IMR-90 (cell line): ENCODE measurements around the gene CYP26B1. TPM values are rescaled to one million over a fixed set of nuclear protein-coding genes. Genes with fewer than 3 reads are reported as not detected.

Experiments
- ATAC-seq: fragments of 200-7000 bp; cut with Tn5 transposase; 2 replicates; pipeline ENCODE4 v1.9.1; 2020; ENCODE audit warnings: low read depth, mild to moderate bottlenecking, moderate library complexity
- BruUV-seq: library from RNA; stranded (reverse); fragments of 400-500 nt; replicated peaks from 2 replicates; lab custom pipeline; 2021; lab: Mats Ljungman, UMichigan
- CTCF ChIA-PET: fragments of 300-600 bp; formaldehyde crosslinking; extraction: SDS; loops from one replicate; lab custom pipeline; 2021; ENCODE audit warnings: antibody characterized with exemption; lab: Yijun Ruan, JAX
- POLR2A ChIA-PET: fragments of 300-600 bp; sonication (Branson Sonifier 250); formaldehyde crosslinking; loops from one replicate; lab custom pipeline; 2022; ENCODE audit warnings: antibody characterized with exemption; ENCODE audit not compliant: unreplicated experiment; lab: Charles Lee
- DNase-seq: peaks from one replicate; pipeline ENCODE4 v3.0.0; 2013
- H2AFZ ChIP-seq: replicated peaks from 2 replicates; pipeline ENCODE3; 2013; ENCODE audit warnings: low read length, mild to moderate bottlenecking; ENCODE audit not compliant: poor library complexity
- H2AK5ac ChIP-seq: 2 replicates; pipeline ENCODE4 v1.6.1; 2013; ENCODE audit warnings: low read depth, low read length, inconsistent platforms
- H2AK9ac ChIP-seq: replicated peaks from 2 replicates; pipeline ENCODE3; 2013; ENCODE audit warnings: mild to moderate bottlenecking, low read depth, low read length, moderate library complexity; ENCODE audit not compliant: poor library complexity
- H2BK120ac ChIP-seq: 2 replicates; pipeline ENCODE4 v1.6.1; 2013; ENCODE audit warnings: low read depth, low read length, inconsistent platforms
- H2BK15ac ChIP-seq: 3 replicates; pipeline ENCODE4 v1.6.1; 2013; ENCODE audit warnings: low read depth, low read length, inconsistent platforms
- H2BK20ac ChIP-seq: 2 replicates; pipeline ENCODE4 v1.6.1; 2013; ENCODE audit warnings: low read depth, mild to moderate bottlenecking, inconsistent platforms, low read length, moderate library complexity
- H2BK5ac ChIP-seq: 2 replicates; pipeline ENCODE4 v1.6.1; 2013; ENCODE audit warnings: mild to moderate bottlenecking, low read depth, low read length, inconsistent platforms; ENCODE audit not compliant: poor library complexity, severe bottlenecking
- H3K14ac ChIP-seq: replicated peaks from 2 replicates; pipeline ENCODE4 v1.6.1; 2013; ENCODE audit warnings: low read depth, low read length, inconsistent platforms
- H3K18ac ChIP-seq: 2 replicates; pipeline ENCODE4 v1.6.1; 2013; ENCODE audit warnings: low read depth, low read length, control low read depth
- H3K23ac ChIP-seq: 2 replicates; pipeline ENCODE4 v1.6.1; 2013; ENCODE audit warnings: low read depth, low read length, inconsistent platforms
- H3K27ac ChIP-seq: 2 replicates; pipeline ENCODE4 v1.5.1; 2013; ENCODE audit warnings: mild to moderate bottlenecking, control low read depth, low read length; ENCODE audit not compliant: insufficient read depth
- H3K27me3 ChIP-seq: 2 replicates; pipeline ENCODE4 v1.6.1; 2013; ENCODE audit warnings: low read length; ENCODE audit not compliant: control insufficient read depth, insufficient read depth
- H3K36me3 ChIP-seq: 2 replicates; pipeline ENCODE4 v1.6.1; 2013; ENCODE audit warnings: low read length, mixed read lengths; ENCODE audit not compliant: control insufficient read depth, insufficient read depth
- H3K4ac ChIP-seq: 2 replicates; pipeline ENCODE4 v1.6.1; 2013; ENCODE audit warnings: low read depth, low read length, inconsistent platforms
- H3K4me1 ChIP-seq: 2 replicates; pipeline ENCODE4 v1.6.1; 2013; ENCODE audit warnings: low read length, mixed read lengths; ENCODE audit not compliant: control insufficient read depth, insufficient read depth
- H3K4me2 ChIP-seq: 2 replicates; pipeline ENCODE4 v1.6.1; 2013; ENCODE audit warnings: low read depth, mild to moderate bottlenecking, control low read depth, low read length, moderate library complexity
- H3K4me3 ChIP-seq: 2 replicates; pipeline ENCODE4 v1.5.1; 2013; ENCODE audit warnings: low read depth, mild to moderate bottlenecking, control low read depth, low read length, moderate library complexity; ENCODE audit not compliant: insufficient read depth
- H3K56ac ChIP-seq: 2 replicates; pipeline ENCODE4 v1.6.1; 2013; ENCODE audit warnings: low read length, inconsistent platforms; ENCODE audit not compliant: insufficient read depth; ENCODE audit errors: extremely low read depth
- H3K79me1 ChIP-seq, 2 experiments: 2 replicates each; pipeline ENCODE4 v1.6.1; 2013; ENCODE audit warnings: low read length in 2 of 2, inconsistent platforms in 1 of 2, low read depth in 1 of 2
- H3K9ac ChIP-seq: 2 replicates; pipeline ENCODE4 v1.6.1; 2013; ENCODE audit warnings: low read depth, low read length, control low read depth
- H3K9me1 ChIP-seq: 2 replicates; pipeline ENCODE4 v1.6.1; 2013; ENCODE audit warnings: low read length, inconsistent platforms; ENCODE audit not compliant: insufficient read depth
- H3K9me3 ChIP-seq: 2 replicates; pipeline ENCODE4 v1.6.1; 2013; ENCODE audit warnings: low read length; ENCODE audit not compliant: control insufficient read depth, insufficient read depth
- H4K20me1 ChIP-seq: 2 replicates; pipeline ENCODE4 v1.6.1; 2013; ENCODE audit warnings: low read length, inconsistent platforms; ENCODE audit not compliant: insufficient read depth
- H4K5ac ChIP-seq: 2 replicates; pipeline ENCODE4 v1.6.1; 2013; ENCODE audit warnings: mild to moderate bottlenecking, low read depth, low read length, control low read depth
- H4K8ac ChIP-seq, 2 experiments: 2 replicates each; pipeline ENCODE4 v1.6.1; 2013; ENCODE audit warnings: low read depth in 2 of 2, low read length in 2 of 2, control low read depth in 1 of 2, inconsistent platforms in 1 of 2
- H4K91ac ChIP-seq: 2 replicates; pipeline ENCODE4 v1.6.1; 2013; ENCODE audit warnings: low read depth, low read length, inconsistent platforms; ENCODE audit not compliant: insufficient read depth
- RCOR1 ChIP-seq: IDR thresholded peaks from 2 replicates; pipeline ENCODE4 v1.6.1; 2012; ENCODE audit warnings: mild to moderate bottlenecking, low read length, improper control_type of control experiment; ENCODE audit not compliant: insufficient replicate concordance
- RFX5 ChIP-seq: IDR thresholded peaks from 2 replicates; pipeline ENCODE4 v1.8.0; 2012; ENCODE audit warnings: low read depth, mild to moderate bottlenecking, low read length, moderate library complexity
- SMC3 ChIP-seq: fragments of 150-350 bp; IDR thresholded peaks from 2 replicates; pipeline ENCODE4 v1.6.1; 2016; ENCODE audit warnings: low read depth, mild to moderate bottlenecking, antibody characterized with exemption, low read length, moderate library complexity
- WGBS, 2 experiments: methylation state at CpG; one replicate each; pipeline versions ENCODE4 v1.1.5 to v1.1.7; 2013; ENCODE audit warnings: missing lambda C conversion rate in 2 of 2; ENCODE audit not compliant: insufficient read length in 1 of 2; ENCODE audit errors: extremely low coverage in 2 of 2; 5-methylcytosine and 5-hydroxymethylcytosine counted together
- dilution Hi-C: fragments of 300-500 bp; cut with HindIII; formaldehyde crosslinking; loops from one replicate; pipeline ENCODE4 v1.14.3; 2018; ENCODE audit warnings: low sequenced_read_pairs; ENCODE audit not compliant: unreplicated experiment
- in situ Hi-C: fragments of 300-500 bp; cut with MboI; formaldehyde crosslinking; loops from 3 replicates; pipeline ENCODE4 v1.14.3; 2019; ENCODE audit warnings: low sequenced_read_pairs, inconsistent platforms, mixed read lengths
- intact Hi-C: fragments of 100-400 bp; cut with micrococcal nuclease; formaldehyde crosslinking; loops from 2 replicates; pipeline ENCODE4 v1.10.0; 2022
- polyA plus RNA-seq, 3 experiments: library from polyadenylated mRNA; depleted of rRNA; stranded (reverse); fragments of >200 nt; gene quantifications; 2 replicates each; pipeline ENCODE4 v1.2.3, GENCODE V29; 2012; ENCODE audit warnings: low replicate concordance in 1 of 3
- total RNA-seq: library from RNA; depleted of rRNA; stranded (reverse); fragments of >200 nt; gene quantifications from 2 replicates; pipeline ENCODE4 v1.2.3, GENCODE V29; 2012

Gene CYP26B1
- total and polyA plus RNA-seq, 2 of the 4 experiments (the other 2 are of a cell fraction): 0.02 TPM; not detected in 1

- ChIA-PET CTCF (no interaction called here), POLR2A (no interaction called here)
- Histone ChIP-seq H3K4me3 (no peak overlapping the region), H4K5ac (no peak overlapping the region), H3K4me2 (no peak overlapping the region), H2AFZ (no peak overlapping the region), H2AK9ac (no peak overlapping the region), H3K79me1 (no peaks in the 10 kb centered on the region), H3K27me3 (peaks cover 10% of the 10 kb centered on the region), H3K14ac (no peak overlapping the region), H3K27ac (no peak overlapping the region), H4K91ac (no peak overlapping the region), H2BK15ac (no peak overlapping the region), H3K9ac (no peak overlapping the region), H4K20me1 (no peaks in the 10 kb centered on the region), H3K9me3 (no peaks in the 10 kb centered on the region), H2BK5ac (no peak overlapping the region), H3K4ac (no peak overlapping the region), H4K8ac (no peak overlapping the region), H2AK5ac (no peak overlapping the region), H3K36me3 (no peaks in the 10 kb centered on the region), H3K56ac (no peak overlapping the region), H2BK120ac (no peak overlapping the region), H3K18ac (no peak overlapping the region), H2BK20ac (no peak overlapping the region), H3K23ac (no peak overlapping the region), H3K4me1 (peaks cover 11% of the 10 kb centered on the region; the same call in 1 of the 2 replicates), H3K9me1 (no peaks in the 10 kb centered on the region)
- TF ChIP-seq RCOR1 (no peak), RFX5 (no peak), SMC3 (no peak)
- 100% methylated on average over 2 of the region's 10 CpGs; no CpG with 5 or more reads in 1 of the 2 experiments for WGBS, 2 experiments
- intact Hi-C loops (no loop called here), in situ Hi-C loops (no loop called here), dilution Hi-C loops (no loop called here)
- BruUV-seq: no TSS peak
- no peak for DNase-seq
- no peak for ATAC-seq
These were observed 29.9 kb downstream of the CYP26B1 start for GRCh38 chr2:72117718-72118117.
